Measurements from ENCODE around the gene CYB5RL.

DNA sequence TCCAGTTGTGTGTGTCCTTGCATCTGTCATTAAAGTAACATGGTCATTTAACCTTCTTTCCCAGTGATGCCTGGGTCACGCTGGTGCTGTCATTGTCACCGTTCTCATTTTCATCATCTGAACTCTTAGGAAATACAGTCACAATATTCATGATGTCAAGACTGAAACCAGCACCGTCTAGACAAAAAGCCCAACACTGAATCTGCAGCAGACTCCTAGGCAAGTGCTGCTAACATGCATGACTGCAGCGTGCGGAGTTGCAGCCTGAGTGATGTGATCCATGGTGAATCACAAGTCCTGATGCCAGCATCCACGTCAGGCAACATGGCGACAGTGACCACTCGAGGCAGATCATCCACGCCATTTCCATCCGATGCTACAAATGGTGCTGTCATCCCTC lies 37.8 kb upstream of the CYB5RL start:
- TF ChIP-seq, protein P1, sequence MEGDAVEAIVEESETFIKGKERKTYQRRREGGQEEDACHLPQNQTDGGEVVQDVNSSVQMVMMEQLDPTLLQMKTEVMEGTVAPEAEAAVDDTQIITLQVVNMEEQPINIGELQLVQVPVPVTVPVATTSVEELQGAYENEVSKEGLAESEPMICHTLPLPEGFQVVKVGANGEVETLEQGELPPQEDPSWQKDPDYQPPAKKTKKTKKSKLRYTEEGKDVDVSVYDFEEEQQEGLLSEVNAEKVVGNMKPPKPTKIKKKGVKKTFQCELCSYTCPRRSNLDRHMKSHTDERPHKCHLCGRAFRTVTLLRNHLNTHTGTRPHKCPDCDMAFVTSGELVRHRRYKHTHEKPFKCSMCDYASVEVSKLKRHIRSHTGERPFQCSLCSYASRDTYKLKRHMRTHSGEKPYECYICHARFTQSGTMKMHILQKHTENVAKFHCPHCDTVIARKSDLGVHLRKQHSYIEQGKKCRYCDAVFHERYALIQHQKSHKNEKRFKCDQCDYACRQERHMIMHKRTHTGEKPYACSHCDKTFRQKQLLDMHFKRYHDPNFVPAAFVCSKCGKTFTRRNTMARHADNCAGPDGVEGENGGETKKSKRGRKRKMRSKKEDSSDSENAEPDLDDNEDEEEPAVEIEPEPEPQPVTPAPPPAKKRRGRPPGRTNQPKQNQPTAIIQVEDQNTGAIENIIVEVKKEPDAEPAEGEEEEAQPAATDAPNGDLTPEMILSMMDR (IDR thresholded peaks at IDR 0.05; ENCODE audit: poor library complexity), result no peak
- TF ChIP-seq EZH2phosphoT487 (IDR thresholded peaks at IDR 0.05; ENCODE audit: low read depth, severe bottlenecking, unreplicated experiment), result no peak
- TF ChIP-seq EZH2 (IDR thresholded peaks at IDR 0.05; ENCODE audit: borderline replicate concordance), result no peak
